Measurements from ENCODE around the gene SH2D3A. TPM values are rescaled to one million over a fixed set of nuclear protein-coding genes. Genes with fewer than 3 reads are reported as not detected.

SH2D3A gene
- total and polyA plus RNA-seq, 2 donors (not counting 3 experiments of a cell fraction or from before 2014, with no cell fraction given), result 0.04 to 0.53 TPM

DNA sequence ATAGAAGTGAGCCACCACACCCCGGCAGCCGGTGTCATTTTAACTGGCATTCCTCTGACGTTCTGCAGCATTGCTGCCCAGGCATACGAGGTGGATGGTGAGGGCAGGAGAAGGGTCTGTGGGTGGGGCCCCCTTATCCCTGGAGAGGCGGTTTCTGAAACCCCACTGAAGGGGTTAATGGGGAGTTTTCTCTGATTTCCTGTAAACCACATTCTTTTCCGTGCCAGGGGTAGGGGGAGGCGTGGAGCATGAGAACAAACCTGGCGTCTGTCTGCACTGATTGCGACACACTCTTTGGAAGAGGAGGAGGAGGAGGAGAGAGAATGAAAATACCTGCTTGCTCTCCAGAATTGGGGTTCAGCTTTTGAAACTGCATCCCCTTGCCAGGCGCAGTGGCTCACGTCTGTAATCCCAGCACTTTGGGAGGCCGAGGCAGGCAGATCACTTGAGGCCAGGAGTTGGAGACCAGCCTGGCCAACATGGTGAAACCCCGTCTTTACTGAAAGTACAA is 44.1 kb downstream of the SH2D3A start:
- no TSS peak for BruUV-seq (replicated peaks)
- Histone ChIP-seq H3K27me3 (ENCODE audit: control insufficient read depth in 2 of 2, insufficient read depth in 2 of 2, low read length in 2 of 2) (no peaks in the 10 kb centered on the region), H3K4me1 (ENCODE audit: control insufficient read depth, extremely low read depth, insufficient read depth, low read length) (no peaks in the 10 kb centered on the region), H3K9me1 (replicated peaks; ENCODE audit: control insufficient read depth, extremely low read depth, insufficient read depth, low read length) (no peaks in the 10 kb centered on the region), H3K79me2 (ENCODE audit: control insufficient read depth, insufficient read depth, low read length) (no peaks in the 10 kb centered on the region), H3K9ac (replicated peaks; ENCODE audit: extremely low read depth, insufficient read depth, low read length) (no peak overlapping the region), H3K4me2 (ENCODE audit: insufficient read depth, low read length) (no peak overlapping the region), H4K20me1 (replicated peaks; ENCODE audit: control insufficient read depth, extremely low read depth, insufficient read depth, low read length) (no peaks in the 10 kb centered on the region), H3K4me3 (replicated peaks in 1 of 3; ENCODE audit: insufficient read depth in 1 of 3, low read depth in 1 of 3, low read length in 3 of 3) (no peak overlapping the region), H3K27ac (ENCODE audit: insufficient read depth, low read depth, low read length) (no peak overlapping the region), H2AFZ (ENCODE audit: low read depth, low read length) (no peak overlapping the region), H3K36me3 (ENCODE audit: control insufficient read depth in 2 of 2, extremely low read depth in 1 of 2, insufficient read depth in 2 of 2, low read length in 2 of 2) (no peaks in the 10 kb centered on the region), H3K9me3 (replicated peaks; ENCODE audit: control insufficient read depth, insufficient read depth, low read length) (no peaks in the 10 kb centered on the region)
- ChIA-PET POLR2A (no interaction called here), CTCF (no interaction called here)
- intact Hi-C loops (cut with micrococcal nuclease) (no loop called here), dilution Hi-C loops (cut with MboI; ENCODE audit: extremely low pct_ligation_motif_present, low sequenced_read_pairs) (no loop called here)
- no peak for DNase-seq (ENCODE audit: low read depth, low spot score)
- FAIRE-seq, result no peak
- TF ChIP-seq, protein P1, sequence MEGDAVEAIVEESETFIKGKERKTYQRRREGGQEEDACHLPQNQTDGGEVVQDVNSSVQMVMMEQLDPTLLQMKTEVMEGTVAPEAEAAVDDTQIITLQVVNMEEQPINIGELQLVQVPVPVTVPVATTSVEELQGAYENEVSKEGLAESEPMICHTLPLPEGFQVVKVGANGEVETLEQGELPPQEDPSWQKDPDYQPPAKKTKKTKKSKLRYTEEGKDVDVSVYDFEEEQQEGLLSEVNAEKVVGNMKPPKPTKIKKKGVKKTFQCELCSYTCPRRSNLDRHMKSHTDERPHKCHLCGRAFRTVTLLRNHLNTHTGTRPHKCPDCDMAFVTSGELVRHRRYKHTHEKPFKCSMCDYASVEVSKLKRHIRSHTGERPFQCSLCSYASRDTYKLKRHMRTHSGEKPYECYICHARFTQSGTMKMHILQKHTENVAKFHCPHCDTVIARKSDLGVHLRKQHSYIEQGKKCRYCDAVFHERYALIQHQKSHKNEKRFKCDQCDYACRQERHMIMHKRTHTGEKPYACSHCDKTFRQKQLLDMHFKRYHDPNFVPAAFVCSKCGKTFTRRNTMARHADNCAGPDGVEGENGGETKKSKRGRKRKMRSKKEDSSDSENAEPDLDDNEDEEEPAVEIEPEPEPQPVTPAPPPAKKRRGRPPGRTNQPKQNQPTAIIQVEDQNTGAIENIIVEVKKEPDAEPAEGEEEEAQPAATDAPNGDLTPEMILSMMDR (IDR thresholded peaks at IDR 0.05; ENCODE audit: extremely low read depth in 1 of 2, insufficient read depth in 1 of 2, low read depth in 1 of 2, low read length in 2 of 2), result no peak
- TF ChIP-seq JUN (IDR thresholded peaks at IDR 0.05; ENCODE audit: borderline replicate concordance, insufficient read depth, insufficient read length, low read depth) (no peak), MYC (IDR thresholded peaks at IDR 0.05; ENCODE audit: low read depth, low read length) (no peak), EZH2 (IDR thresholded peaks at IDR 0.05; ENCODE audit: borderline replicate concordance, low read depth, low read length, severe bottlenecking) (no peak), GATA2 (IDR thresholded peaks at IDR 0.05; ENCODE audit: insufficient read depth, insufficient read length, low read depth, low read length) (no peak), POLR2A (IDR thresholded peaks at IDR 0.05; ENCODE audit: low read depth, low read length) (no peak), FOS (IDR thresholded peaks at IDR 0.05; ENCODE audit: borderline replicate concordance, insufficient read depth, low read length) (no peak)
- TF ChIP-seq, protein P2, sequence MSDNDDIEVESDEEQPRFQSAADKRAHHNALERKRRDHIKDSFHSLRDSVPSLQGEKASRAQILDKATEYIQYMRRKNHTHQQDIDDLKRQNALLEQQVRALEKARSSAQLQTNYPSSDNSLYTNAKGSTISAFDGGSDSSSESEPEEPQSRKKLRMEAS (IDR thresholded peaks at IDR 0.05; ENCODE audit: insufficient read depth, insufficient read length), result no peak
